Endothelial cell (in vitro differentiated cells): ENCODE results near the gene CEP95. TPM values are rescaled to one million over a fixed set of nuclear protein-coding genes. Genes with fewer than 3 reads are reported as not detected.

Experiments used
- DNase-seq: peaks from one replicate; pipeline ENCODE4 v3.0.0; 2021; ENCODE audit warnings: low spot score
- H3K27ac Mint-ChIP-seq: one replicate; pipeline ENCODE4 v1.8.0; 2021; ENCODE audit warnings: mixed read lengths, inconsistent platforms; ENCODE audit not compliant: unreplicated experiment
- H3K27me3 Mint-ChIP-seq: one replicate; pipeline ENCODE4 v1.8.0; 2021; ENCODE audit warnings: mild to moderate bottlenecking, moderate library complexity, mixed read lengths, inconsistent platforms; ENCODE audit not compliant: unreplicated experiment
- H3K36me3 Mint-ChIP-seq: one replicate; pipeline ENCODE4 v1.8.0; 2021; ENCODE audit warnings: mild to moderate bottlenecking, low read depth, mixed read lengths, inconsistent platforms; ENCODE audit not compliant: unreplicated experiment
- H3K4me1 Mint-ChIP-seq: one replicate; pipeline ENCODE4 v1.8.0; 2021; ENCODE audit warnings: mild to moderate bottlenecking, mixed read lengths, inconsistent platforms; ENCODE audit not compliant: unreplicated experiment
- H3K4me3 Mint-ChIP-seq: one replicate; pipeline ENCODE4 v1.8.0; 2021; ENCODE audit warnings: mild to moderate bottlenecking, mixed read lengths, inconsistent platforms; ENCODE audit not compliant: unreplicated experiment
- H3K9me3 Mint-ChIP-seq: one replicate; pipeline ENCODE4 v1.8.0; 2021; ENCODE audit warnings: mixed read lengths, inconsistent platforms; ENCODE audit not compliant: unreplicated experiment
- total RNA-seq: library from RNA; stranded (reverse); fragmentation: NEBNext Ultra II Directional; extraction: Animal tissue kit (Norgen Biotek cat#: 25700); gene quantifications from one replicate; pipeline ENCODE4 v1.2.1, GENCODE V29; 2021; ENCODE audit not compliant: unreplicated experiment
- TF ChIP-seq, protein P1 (sequence below): fragments of 200-600 bp; sonication (generic); IDR thresholded peaks from one replicate; pipeline ENCODE4 v1.5.0; 2021; ENCODE audit warnings: antibody characterized with exemption; ENCODE audit not compliant: unreplicated experiment

Gene CEP95
- total RNA-seq, 1 donor from 2014 or later: 47.8 TPM

DNA sequence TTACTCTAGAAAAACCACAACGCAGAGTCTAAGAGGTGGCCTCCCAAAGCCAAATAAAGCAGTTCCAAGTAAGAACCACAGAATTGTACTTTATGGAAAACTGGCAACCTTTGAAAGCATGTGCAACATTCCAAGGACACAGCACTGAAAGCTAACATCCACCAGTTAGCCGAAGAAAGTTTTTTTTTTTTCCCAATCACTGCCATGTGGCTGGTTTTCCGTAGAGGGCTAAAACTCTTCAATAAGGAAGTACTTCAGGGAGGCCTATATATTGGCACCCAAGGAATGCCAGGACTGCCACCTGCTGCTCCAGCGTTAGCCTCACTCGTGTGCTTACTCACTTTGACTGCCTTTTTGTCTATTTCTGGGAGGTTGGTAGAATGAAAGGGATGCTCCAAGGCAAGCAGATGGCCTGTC is 25.2 kb downstream of the CEP95 start:
- H3K27ac Mint-ChIP-seq: no peak overlapping the region
- H3K36me3 Mint-ChIP-seq: peaks cover 55% of the 10 kb centered on the region

DNA sequence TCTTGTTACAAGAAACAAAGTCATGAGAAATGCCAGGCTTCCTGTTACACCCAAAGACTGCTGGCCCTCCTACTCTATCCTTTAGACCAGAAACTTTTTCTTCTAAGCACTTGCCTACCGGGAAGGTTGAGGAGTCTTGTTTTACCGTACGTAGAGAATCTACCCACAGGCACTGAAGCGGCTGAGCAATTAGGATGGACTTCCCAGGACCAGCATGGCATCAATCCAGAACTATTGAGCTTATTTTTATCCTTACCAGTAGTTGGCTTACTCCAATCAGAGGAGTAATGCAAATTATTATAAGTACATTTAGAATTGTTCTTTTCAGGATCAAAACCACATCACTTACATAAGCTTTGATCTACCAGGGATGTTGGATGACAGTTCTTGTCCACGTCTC is 25.6 kb downstream of the CEP95 start:
- Mint-ChIP-seq H3K4me1 (peaks cover 18% of the 10 kb centered on the region), H3K9me3 (no peaks in the 10 kb centered on the region), H3K27me3 (peaks cover 2% of the 10 kb centered on the region), H3K27ac (no peak overlapping the region), H3K4me3 (no peak overlapping the region), H3K36me3 (peaks cover 54% of the 10 kb centered on the region)
- DNase-seq: no peak
- TF ChIP-seq, protein P1, sequence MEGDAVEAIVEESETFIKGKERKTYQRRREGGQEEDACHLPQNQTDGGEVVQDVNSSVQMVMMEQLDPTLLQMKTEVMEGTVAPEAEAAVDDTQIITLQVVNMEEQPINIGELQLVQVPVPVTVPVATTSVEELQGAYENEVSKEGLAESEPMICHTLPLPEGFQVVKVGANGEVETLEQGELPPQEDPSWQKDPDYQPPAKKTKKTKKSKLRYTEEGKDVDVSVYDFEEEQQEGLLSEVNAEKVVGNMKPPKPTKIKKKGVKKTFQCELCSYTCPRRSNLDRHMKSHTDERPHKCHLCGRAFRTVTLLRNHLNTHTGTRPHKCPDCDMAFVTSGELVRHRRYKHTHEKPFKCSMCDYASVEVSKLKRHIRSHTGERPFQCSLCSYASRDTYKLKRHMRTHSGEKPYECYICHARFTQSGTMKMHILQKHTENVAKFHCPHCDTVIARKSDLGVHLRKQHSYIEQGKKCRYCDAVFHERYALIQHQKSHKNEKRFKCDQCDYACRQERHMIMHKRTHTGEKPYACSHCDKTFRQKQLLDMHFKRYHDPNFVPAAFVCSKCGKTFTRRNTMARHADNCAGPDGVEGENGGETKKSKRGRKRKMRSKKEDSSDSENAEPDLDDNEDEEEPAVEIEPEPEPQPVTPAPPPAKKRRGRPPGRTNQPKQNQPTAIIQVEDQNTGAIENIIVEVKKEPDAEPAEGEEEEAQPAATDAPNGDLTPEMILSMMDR: no peak

More for the DNA sequence above, 25.2 kb downstream of the CEP95 start:
- no peak for DNase-seq
- peaks cover 2% of the 10 kb centered on the region for H3K27me3 Mint-ChIP-seq
- no peaks in the 10 kb centered on the region for H3K9me3 Mint-ChIP-seq
- peaks cover 18% of the 10 kb centered on the region for H3K4me1 Mint-ChIP-seq
- TF ChIP-seq, protein P1: no peak
- no peak overlapping the region for H3K4me3 Mint-ChIP-seq

DNA sequence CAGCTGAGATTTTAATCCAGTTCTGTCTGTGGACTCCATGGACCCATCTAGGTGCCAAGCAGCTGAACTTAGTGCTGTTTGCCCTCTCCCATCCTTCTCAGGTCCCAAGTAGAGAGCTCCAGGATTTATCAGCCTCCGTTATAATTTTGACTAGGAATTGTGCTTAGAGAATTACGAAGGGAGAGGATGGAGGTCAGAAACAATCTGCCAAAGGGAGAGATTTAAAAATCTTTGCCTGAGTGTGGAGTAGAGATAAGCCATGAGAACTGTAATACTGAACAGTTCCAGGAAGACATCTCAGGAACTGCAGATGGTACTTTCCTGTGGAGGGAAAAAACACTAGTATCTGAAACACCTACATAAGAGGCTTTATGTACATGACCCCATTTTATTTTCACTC is 27.0 kb downstream of the CEP95 start:
- no peaks in the 10 kb centered on the region for H3K9me3 Mint-ChIP-seq
- H3K27me3 Mint-ChIP-seq: peaks cover 2% of the 10 kb centered on the region
- no peak overlapping the region for H3K4me3 Mint-ChIP-seq
- peaks cover 59% of the 10 kb centered on the region for H3K36me3 Mint-ChIP-seq
- TF ChIP-seq, protein P1: no peak
- DNase-seq: no peak
- H3K27ac Mint-ChIP-seq: peak overlapping the region; percentile 64
- H3K4me1 Mint-ChIP-seq: peaks cover 18% of the 10 kb centered on the region

DNA sequence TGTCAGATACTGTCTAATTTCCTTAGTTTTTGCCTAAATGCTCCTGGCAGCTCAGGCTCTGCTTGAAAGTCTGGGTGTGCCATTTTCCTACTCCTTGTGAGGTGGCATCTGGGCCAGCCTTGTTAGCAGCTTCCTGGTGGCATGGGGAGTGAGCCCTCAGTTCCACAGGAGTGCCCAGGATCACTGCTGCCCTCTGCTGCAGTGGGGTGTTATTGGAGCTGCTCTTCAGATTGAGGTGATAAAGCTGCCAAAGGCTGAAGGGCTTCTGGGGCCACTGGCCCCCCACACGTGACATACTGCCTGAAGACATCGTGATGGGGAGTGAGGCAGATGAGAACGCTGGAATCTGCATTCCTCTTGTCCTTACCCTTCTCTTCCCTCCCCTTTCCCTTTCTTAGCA is 27.4 kb downstream of the CEP95 start:
- Mint-ChIP-seq H3K27ac (peak overlapping the region; percentile 64), H3K27me3 (peaks cover 2% of the 10 kb centered on the region), H3K4me3 (peak overlapping the region; percentile 21), H3K9me3 (no peaks in the 10 kb centered on the region), H3K36me3 (peaks cover 58% of the 10 kb centered on the region), H3K4me1 (peaks cover 18% of the 10 kb centered on the region)
- DNase-seq: peak; percentile 11
- TF ChIP-seq, protein P1: no peak

DNA sequence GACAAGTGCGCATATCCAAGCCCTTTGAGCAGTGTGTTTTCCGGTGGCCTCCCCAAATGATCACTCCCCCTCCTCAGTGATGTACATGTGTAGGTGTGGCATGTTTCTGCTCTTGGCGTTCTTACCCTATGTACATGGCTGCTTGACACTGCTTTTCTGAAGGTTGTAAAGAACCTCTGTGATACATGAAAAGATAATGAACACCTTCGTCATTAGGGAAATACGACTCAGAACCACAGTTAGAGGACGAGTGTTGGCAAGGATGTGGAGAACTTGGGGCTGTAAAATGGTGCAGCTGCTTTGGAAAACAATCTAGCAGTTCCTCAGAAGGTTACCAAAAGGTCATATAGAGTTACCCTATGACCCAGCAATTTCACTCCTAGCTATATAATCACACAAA is 28.6 kb downstream of the CEP95 start:
- peaks cover 18% of the 10 kb centered on the region for H3K4me1 Mint-ChIP-seq
- TF ChIP-seq, protein P1: no peak
- H3K9me3 Mint-ChIP-seq: no peaks in the 10 kb centered on the region
- no peak overlapping the region for H3K4me3 Mint-ChIP-seq
- H3K27me3 Mint-ChIP-seq: peaks cover 3% of the 10 kb centered on the region
- no peak for DNase-seq
- no peak overlapping the region for H3K27ac Mint-ChIP-seq
- peaks cover 51% of the 10 kb centered on the region for H3K36me3 Mint-ChIP-seq
